Endothelial cell of umbilical vein (primary cell): ENCODE data around the gene RDX. TPM values are rescaled to one million over a fixed set of nuclear protein-coding genes. Genes with fewer than 3 reads are reported as not detected.

ENCODE experiments used
- BruUV-seq: library from RNA; stranded (reverse); fragments of 400-500 nt; replicated peaks from 2 replicates; lab custom pipeline; 2021; lab: Mats Ljungman, UMichigan
- CTCF ChIA-PET: fragments of 300-600, 350-600 bp; sonication (Branson Sonifier 250); formaldehyde crosslinking; loops from one replicate; lab custom pipeline; 2021; ENCODE audit warnings: antibody characterized with exemption, inconsistent platforms; lab: Charles Lee
- POLR2A ChIA-PET: fragments of 300-600, 350-600 bp; sonication (Branson Sonifier 250); formaldehyde crosslinking; loops from one replicate; lab custom pipeline; 2021; ENCODE audit warnings: antibody characterized with exemption, inconsistent platforms; lab: Charles Lee
- DNase-seq: peaks from one replicate; pipeline ENCODE4 v3.0.0-alpha.2; 2011; ENCODE audit warnings: low read depth, low spot score
- FAIRE-seq: peaks from 2 replicates; lab custom pipeline; 2011; peaks lifted over from hg19 to GRCh38; lab: Jason Lieb, UNC
- H2AFZ ChIP-seq: 2 replicates; pipeline ENCODE4 v1.6.0; 2012; ENCODE audit warnings: low read depth, low read length, control low read depth, inconsistent platforms
- H3K27ac ChIP-seq: 2 replicates; pipeline ENCODE4 v1.5.1; 2011; ENCODE audit warnings: low read depth, mild to moderate bottlenecking, control low read depth, low read length, moderate library complexity; ENCODE audit not compliant: insufficient read depth
- H3K27me3 ChIP-seq, 2 experiments: 2 replicates each; pipeline versions ENCODE4 v1.6.0 to v1.6.1; 2011; ENCODE audit warnings: low read length in 2 of 2, mixed read lengths in 1 of 2; ENCODE audit not compliant: control insufficient read depth in 2 of 2, insufficient read depth in 2 of 2
- H3K36me3 ChIP-seq, 2 experiments: 2 replicates in 1 of 2; 3 replicates in 1 of 2; pipeline ENCODE4 v1.5.1; 2011; ENCODE audit warnings: low read length in 2 of 2, mild to moderate bottlenecking in 1 of 2, moderate library complexity in 1 of 2; ENCODE audit not compliant: control insufficient read depth in 2 of 2, insufficient read depth in 2 of 2; ENCODE audit errors: extremely low read depth in 1 of 2
- H3K4me1 ChIP-seq: 3 replicates; pipeline ENCODE4 v1.5.1; 2011; ENCODE audit warnings: mild to moderate bottlenecking, low read length; ENCODE audit not compliant: control insufficient read depth, insufficient read depth; ENCODE audit errors: extremely low read depth
- H3K4me2 ChIP-seq: 2 replicates; pipeline ENCODE4 v1.6.1; 2011; ENCODE audit warnings: low read length, control low read depth, mixed read lengths; ENCODE audit not compliant: insufficient read depth
- H3K4me3 ChIP-seq, 3 experiments: fragments of 200-600 bp in 1 of 3; sonication (generic), shearing (Covaris generic) in 1 of 3; replicated peaks in 1 of 3; 2 replicates each; pipeline ENCODE4 v1.5.1; 2011 to 2016; ENCODE audit warnings: control low read depth in 3 of 3, low read length in 3 of 3, mild to moderate bottlenecking in 2 of 3, inconsistent platforms in 1 of 3, low read depth in 1 of 3, moderate library complexity in 1 of 3; ENCODE audit not compliant: insufficient read depth in 1 of 3
- H3K79me2 ChIP-seq: 2 replicates; pipeline ENCODE4 v1.6.0; 2012; ENCODE audit warnings: low read length, inconsistent platforms; ENCODE audit not compliant: control insufficient read depth, insufficient read depth
- H3K9ac ChIP-seq: replicated peaks from 2 replicates; pipeline ENCODE3; 2011; ENCODE audit warnings: low read length, control low read depth; ENCODE audit not compliant: insufficient read depth; ENCODE audit errors: extremely low read depth
- H3K9me1 ChIP-seq: replicated peaks from 3 replicates; pipeline ENCODE4 v1.6.0; 2011; ENCODE audit warnings: mild to moderate bottlenecking, low read length; ENCODE audit not compliant: control insufficient read depth, insufficient read depth; ENCODE audit errors: extremely low read depth
- H3K9me3 ChIP-seq: replicated peaks from 2 replicates; pipeline ENCODE4 v1.5.1; 2012; ENCODE audit warnings: low read length, inconsistent platforms; ENCODE audit not compliant: control insufficient read depth, insufficient read depth
- H4K20me1 ChIP-seq: replicated peaks from 2 replicates; pipeline ENCODE3; 2011; ENCODE audit warnings: mild to moderate bottlenecking, low read length; ENCODE audit not compliant: control insufficient read depth, insufficient read depth; ENCODE audit errors: extremely low read depth
- CTCF ChIP-seq, 2 donors: IDR thresholded peaks; 1 replicate in 1 of 2; 2 replicates in 1 of 2; pipeline ENCODE4 v1.5.1; 2011; ENCODE audit warnings: low read length in 2 of 2, mild to moderate bottlenecking in 2 of 2, moderate library complexity in 2 of 2, control low read depth in 1 of 2, inconsistent platforms in 1 of 2, low read depth in 1 of 2; ENCODE audit not compliant: insufficient read depth in 1 of 2; ENCODE audit errors: extremely low read depth in 1 of 2
- EZH2 ChIP-seq: IDR thresholded peaks from 2 replicates; pipeline ENCODE4 v1.6.1; 2012; ENCODE audit warnings: borderline replicate concordance, low read depth, mild to moderate bottlenecking, moderate library complexity, low read length, inconsistent platforms; ENCODE audit not compliant: severe bottlenecking
- FOS ChIP-seq: IDR thresholded peaks from 2 replicates; pipeline ENCODE4 v1.6.1; 2011; ENCODE audit warnings: mild to moderate bottlenecking, low read length, moderate library complexity, borderline replicate concordance; ENCODE audit not compliant: insufficient read depth
- GATA2 ChIP-seq: IDR thresholded peaks from 2 replicates; pipeline ENCODE4 v1.7.0; 2011; ENCODE audit warnings: low read depth, mild to moderate bottlenecking, moderate library complexity, mixed read lengths, low read length; ENCODE audit not compliant: insufficient read length, insufficient read depth
- JUN ChIP-seq: IDR thresholded peaks from 2 replicates; pipeline ENCODE4 v1.6.1; 2011; ENCODE audit warnings: borderline replicate concordance, low read depth; ENCODE audit not compliant: insufficient read length, insufficient read depth
- MAX ChIP-seq: IDR thresholded peaks from 2 replicates; pipeline ENCODE4 v1.6.1; 2011; ENCODE audit not compliant: insufficient read depth, insufficient read length
- MYC ChIP-seq: IDR thresholded peaks from one replicate; pipeline ENCODE4 v1.6.1; 2011; ENCODE audit warnings: mild to moderate bottlenecking, low read depth, low read length
- POLR2A ChIP-seq: IDR thresholded peaks from 2 replicates; pipeline ENCODE4 v1.6.1; 2012; ENCODE audit warnings: low read depth, mild to moderate bottlenecking, control low read depth, low read length
- POLR2AphosphoS5 ChIP-seq: IDR thresholded peaks from 2 replicates; pipeline ENCODE4 v1.6.1; 2012; ENCODE audit warnings: low read depth, mild to moderate bottlenecking, control low read depth, low read length, moderate library complexity; ENCODE audit not compliant: insufficient read depth
- dilution Hi-C: fragments of 300-500 bp; cut with MboI; formaldehyde crosslinking; loops from one replicate; pipeline ENCODE4 v1.15.0; 2019; ENCODE audit warnings: low sequenced_read_pairs; ENCODE audit not compliant: extremely low pct_ligation_motif_present
- intact Hi-C: fragments of 100-400 bp; cut with micrococcal nuclease; formaldehyde crosslinking; loops from one replicate; pipeline ENCODE4 v1.10.0; 2022
- polyA plus RNA-seq, 4 experiments: library from polyadenylated mRNA; depleted of rRNA in 3 of 4; stranded (reverse) in 3 of 4; unstranded in 1 of 4; fragments of >200 nt; gene quantifications; 2 replicates each; pipeline versions ENCODE4 v1.2.1 to v1.2.3, GENCODE V29; 2011 to 2012; ENCODE audit warnings: missing spikeins in 1 of 4
- total RNA-seq: library from RNA; stranded (reverse); gene quantifications from 2 replicates; pipeline ENCODE4 v1.2.3, GENCODE V29; 2021

Gene RDX
- total and polyA plus RNA-seq, 2 donors (not counting 3 experiments of a cell fraction or from before 2014, with no cell fraction given) = 47.9 to 280 TPM

GRCh38 chr11:110133160-110133559 is 163.3 kb downstream of the RDX start:
- H3K4me1 ChIP-seq = no peaks in the 10 kb centered on the region
- H3K27me3 ChIP-seq = no peaks in the 10 kb centered on the region
- H3K27ac ChIP-seq = no peak overlapping the region
- TF ChIP-seq CTCF (IDR thresholded peaks at IDR 0.05; ENCODE audit: extremely low read depth in 1 of 2, insufficient read depth in 1 of 2, low read depth in 1 of 2, low read length in 2 of 2) (no peak), FOS (no peak), MAX (no peak), JUN (no peak), EZH2 (no peak), POLR2AphosphoS5 (no peak), MYC (no peak), POLR2A (no peak), GATA2 (no peak)
- dilution Hi-C loops = no loop called here
- no TSS peak for BruUV-seq
- H3K9ac ChIP-seq = no peak overlapping the region
- H4K20me1 ChIP-seq = peaks cover 3% of the 10 kb centered on the region
- ChIA-PET POLR2A (no interaction called here), CTCF (interaction anchor here (1.0 kb wide), 1 partner anchor 24 kb away, joined by 3 read pairs; no protein-coding TSS in a partner anchor)
- intact Hi-C loops = no loop called here
- no peaks in the 10 kb centered on the region for H3K36me3 ChIP-seq
- no peaks in the 10 kb centered on the region for H3K9me3 ChIP-seq
- no peak overlapping the region for H2AFZ ChIP-seq
- no peak overlapping the region for H3K4me3 ChIP-seq
- no peak for FAIRE-seq
- no peaks in the 10 kb centered on the region for H3K9me1 ChIP-seq
- H3K79me2 ChIP-seq = peaks cover 29% of the 10 kb centered on the region
- no peak for DNase-seq
- H3K4me2 ChIP-seq = no peak overlapping the region
